Dedifferentiated amniotic fluid mesenchymal stem cell (primary cell): ENCODE measurements around the gene BNC2.
"Not testable (repeated sequence)": the region's sequence is repeated elsewhere in the genome, so short reads cannot be mapped to it uniquely, and the experiment has no call there.

Source experiments
- DNase-seq: peaks from one replicate; pipeline ENCODE4 v3.0.0-alpha.2; 2016; ENCODE audit errors: extremely low spot score

Gene BNC2

DNA sequence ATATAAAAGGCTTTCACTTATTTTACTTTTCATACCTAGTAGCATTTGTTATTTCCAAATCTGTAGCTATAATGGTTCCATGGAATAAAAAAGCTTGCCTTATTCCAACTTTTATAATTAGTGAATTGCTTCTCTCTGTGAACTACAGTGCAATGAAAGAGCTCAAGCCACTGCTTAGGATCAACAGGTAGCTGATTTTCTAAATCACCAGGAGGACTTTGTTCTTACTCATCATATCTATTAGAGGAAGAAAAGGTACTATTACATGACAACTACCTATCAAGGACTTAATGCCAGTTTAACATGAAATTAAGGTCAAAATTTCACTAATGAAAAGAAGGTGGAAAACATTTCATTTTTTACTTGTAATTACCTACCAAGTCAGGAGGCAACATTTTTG is 414.6 kb downstream of the BNC2 start:
- DNase-seq = no peak

DNA sequence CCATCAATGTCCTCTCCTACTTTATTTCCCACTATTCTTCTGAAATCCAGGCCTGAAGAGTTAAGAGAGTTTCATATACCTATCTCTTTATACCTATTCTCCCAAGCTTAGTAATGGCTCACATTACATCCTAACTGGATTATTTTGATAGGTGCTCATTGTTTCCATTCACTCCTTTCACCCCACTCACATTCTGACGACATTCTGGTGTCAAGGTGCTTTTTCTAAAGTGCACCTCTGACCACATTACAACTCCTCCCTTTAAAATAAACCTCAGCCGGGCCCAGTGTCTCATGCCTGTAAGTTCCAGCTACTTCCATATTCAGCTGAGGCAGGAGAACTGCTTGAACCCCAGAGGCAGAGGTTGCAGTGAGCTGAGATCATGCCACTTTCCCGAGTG is 417.1 kb downstream of the BNC2 start:
- DNase-seq = no peak

DNA sequence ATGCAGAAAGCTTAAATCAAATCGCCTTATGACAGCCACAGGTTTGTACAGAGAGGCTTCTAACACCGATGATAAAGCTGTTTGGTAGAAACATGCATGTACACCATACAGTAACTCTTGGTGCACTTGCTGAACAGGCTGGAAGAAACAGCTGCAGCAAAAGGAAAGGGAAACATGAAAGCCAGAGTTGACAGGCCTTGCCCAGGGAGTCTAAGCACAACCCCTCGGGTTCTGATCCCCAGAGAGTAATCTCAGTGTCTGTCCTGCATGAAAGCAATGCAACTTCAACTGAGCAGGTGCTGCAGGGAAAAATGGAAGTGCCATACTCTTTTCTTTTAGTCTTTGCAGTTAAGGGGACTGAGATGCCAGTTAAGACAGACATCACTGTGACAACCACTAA is 419.9 kb downstream of the BNC2 start:
- no peak for DNase-seq

DNA sequence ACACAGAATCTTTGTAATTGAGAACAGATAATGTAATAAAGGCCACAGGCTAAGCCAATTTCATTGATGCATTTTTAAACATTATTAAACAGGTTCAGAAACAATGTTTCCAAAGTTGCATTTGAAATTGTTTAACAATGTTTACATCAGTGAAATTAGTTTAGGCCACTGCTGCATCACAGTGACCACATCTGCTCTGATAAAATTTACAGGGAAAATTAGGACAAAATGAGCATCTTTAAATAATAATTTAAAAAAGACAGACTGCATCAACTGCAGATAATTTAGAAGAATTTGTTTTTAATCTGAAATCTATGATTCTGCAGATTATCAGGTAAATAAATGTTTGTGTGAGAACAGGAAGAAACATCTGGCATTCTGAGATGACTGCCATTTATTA is 420.4 kb downstream of the BNC2 start:
- no peak for DNase-seq

DNA sequence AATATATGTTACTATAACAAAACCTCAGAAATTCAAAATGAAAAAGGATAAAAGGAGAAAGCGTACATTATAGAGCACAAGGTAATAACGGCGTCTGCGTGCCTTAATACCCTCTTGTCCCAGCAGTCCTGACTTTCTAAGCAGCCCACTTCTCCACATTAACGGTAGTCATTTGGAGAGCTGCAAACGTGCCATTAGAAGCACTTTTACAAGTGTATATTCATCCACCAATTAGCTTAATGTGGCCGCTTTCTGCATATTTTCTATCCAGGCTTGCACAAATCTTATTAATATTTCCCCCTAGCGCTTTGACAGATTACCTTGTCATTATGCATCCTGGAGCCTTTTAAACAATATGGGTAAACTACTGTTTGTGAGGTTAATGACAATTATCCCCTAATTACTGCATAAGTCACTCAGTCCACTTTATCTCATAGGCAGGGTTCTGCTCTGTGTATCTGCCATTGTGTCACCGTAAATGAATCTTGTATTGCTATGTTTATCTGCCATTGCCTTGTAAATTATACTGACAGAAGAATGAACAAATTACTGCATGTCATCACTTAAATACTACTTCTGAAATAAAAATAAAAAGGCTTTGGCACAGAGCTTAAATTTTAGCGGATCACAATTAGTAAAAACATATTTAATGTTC is 421.3 kb downstream of the BNC2 start:
- no peak for DNase-seq

DNA sequence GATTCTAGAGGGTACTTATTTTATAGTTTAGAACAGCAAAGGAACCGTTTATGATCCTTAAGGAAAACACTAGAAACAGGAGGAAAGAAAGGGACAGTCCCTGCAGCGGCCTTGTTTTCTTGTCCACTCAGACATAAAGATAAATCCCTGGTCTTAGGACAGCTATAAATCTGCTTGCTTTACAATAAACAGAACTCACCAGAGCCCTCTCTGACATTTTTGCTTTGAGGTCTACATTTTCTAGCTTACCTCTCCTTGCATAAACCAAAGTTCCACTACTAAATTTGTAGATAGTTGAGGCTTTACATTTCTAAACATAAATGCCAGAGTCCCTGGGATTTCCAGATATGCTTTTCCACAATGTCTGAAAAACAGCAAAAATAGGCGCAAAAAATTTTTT is 422.5 kb downstream of the BNC2 start:
- no peak for DNase-seq

DNA sequence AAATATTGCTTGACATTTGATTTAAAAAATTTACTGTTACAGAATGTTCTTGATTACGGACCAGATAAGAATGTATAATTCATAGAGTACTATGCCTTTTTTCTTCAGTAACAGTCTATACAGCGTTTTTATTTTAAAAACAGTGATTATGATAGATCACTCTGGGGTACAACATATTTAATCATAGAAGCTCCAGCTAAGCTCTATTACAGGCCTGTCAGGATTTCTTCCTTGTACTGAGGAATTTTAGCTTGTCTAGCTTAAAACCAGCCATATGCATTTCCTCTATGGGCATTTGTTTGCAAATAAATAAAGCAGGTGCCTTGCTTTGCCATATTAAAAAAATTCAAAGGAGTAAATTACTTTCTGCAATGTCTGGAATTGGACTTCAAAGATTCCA is 423.8 kb downstream of the BNC2 start:
- no peak for DNase-seq

DNA sequence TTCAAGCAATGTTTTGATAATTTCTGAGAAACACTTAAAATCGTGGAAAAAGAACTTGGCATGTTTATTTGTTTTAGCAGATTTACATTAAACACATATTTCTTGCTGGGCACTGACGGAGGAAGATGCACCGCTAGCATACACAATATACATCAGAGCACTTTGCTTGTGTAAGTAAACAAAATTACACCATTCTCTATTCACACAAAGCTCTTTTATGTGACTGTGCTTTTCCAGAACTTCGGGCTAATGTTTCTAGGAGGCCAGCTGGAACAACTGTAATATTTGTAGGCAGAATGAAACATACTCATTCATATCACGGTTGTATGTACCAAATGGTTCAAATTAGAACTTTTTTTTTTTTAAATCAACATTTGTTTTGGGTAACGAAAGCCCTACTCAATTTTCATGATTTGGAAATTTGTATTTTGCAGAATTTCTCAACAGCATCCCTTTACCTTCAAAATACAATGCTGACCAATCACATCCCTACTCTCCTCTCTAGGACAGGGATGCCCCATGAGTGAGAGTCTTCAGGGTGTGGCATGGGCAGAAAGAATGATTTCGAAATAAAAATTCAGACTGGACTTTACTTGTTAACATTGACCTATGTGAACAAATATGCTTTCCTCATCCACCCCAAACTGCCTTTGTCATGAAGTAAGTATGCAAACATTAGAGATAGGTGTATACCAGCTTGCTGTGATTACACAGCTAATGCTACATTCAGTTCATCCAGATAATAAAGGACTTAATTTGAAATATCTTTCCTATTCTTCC is 425.1 kb downstream of the BNC2 start:
- DNase-seq = peak; percentile 37

DNA sequence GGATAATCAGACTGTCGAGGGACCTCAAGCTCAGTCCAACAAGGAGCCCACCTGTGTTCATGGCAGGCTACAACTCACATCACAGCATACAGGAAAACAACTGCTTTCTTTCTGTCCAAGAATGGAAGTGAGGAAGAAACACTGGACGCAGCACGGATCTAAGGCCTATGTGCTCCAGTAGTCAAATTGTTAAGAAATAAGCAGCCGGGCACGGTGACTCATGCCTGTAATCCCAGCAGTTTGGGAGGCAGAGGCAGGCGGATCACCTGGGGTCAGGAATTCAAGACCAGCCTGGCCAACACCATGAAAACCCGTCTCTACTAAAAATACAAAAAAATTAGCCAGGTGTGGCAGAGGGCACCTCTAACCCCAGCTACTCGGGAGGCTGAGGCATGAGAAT is 427.8 kb downstream of the BNC2 start:
- DNase-seq = no peak

DNA sequence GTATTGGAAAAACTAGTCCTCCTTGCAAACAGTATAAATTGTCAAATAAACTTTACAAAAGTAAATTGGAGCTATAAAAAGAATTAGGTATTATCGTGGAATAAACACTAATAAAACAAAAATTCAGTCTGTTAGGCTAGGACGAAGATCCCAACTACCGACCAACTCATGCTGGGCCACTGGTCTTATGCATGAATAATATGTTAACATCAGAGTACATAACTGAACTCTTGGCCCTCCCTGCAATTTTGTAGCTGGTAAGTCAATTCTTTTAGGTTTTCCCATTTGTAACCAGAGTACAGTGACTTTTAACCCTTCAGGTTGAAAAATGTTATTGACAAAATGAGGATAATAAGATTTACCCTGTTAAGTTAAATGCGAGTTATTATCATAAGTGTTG is 428.7 kb downstream of the BNC2 start:
- no peak for DNase-seq

DNA sequence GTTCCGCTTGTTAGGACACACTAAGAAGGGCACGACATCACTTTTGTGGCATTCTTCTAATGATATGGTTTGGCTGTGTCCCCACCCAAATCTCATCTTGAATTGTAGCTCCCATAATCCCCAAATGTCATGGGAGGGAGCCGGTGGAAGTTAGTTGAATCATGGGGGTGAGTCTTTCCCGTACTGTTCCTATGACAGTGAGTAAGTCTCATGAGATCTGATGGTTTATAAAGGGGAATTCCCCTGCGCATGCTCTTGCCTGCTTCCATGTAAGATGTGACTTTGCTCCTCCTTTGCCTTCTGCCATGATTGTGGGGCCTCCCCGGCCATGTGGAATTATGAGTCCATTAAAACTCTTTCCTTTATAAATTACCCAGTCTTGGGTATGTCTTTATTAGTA is 431.6 kb downstream of the BNC2 start:
- not testable (repeated sequence) for DNase-seq

DNA sequence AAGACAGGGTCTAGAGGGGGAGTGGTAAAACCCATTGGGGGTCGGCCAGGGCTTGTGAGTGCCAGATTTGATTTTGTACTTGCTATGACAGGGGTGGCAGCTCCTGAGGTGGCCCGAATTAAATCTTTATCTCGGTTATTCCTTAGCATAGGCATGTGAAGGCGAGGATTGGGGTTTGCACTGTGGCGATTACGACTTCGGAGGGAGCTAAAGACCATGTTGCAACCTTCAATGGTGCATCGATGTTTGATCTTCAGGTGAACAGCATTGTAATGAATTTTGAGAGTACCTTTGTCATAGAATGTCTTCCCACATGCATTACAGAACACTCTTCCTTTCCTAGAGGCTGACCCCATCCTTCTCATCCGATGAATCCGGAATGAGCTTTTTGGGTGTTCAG is 433.9 kb downstream of the BNC2 start:
- DNase-seq = no peak

DNA sequence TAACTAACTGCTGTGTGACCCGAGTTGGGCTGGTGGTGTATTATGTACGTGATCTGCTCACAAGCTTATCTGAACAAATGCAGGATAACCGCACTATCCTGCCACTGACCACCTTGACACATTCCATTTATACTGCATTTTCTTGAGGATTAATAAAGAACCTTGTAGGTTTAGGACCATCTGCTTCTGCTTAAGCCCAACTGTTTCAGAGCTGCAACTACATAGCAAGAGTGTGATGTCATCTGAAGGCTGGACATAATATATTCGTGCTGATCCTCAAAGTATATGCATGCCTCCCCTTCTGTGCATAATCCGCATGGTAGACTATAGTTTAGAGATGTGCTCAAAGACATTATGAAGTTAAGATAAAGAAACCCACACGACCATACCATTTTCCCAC is 435.9 kb downstream of the BNC2 start:
- peak; percentile 45 for DNase-seq

DNA sequence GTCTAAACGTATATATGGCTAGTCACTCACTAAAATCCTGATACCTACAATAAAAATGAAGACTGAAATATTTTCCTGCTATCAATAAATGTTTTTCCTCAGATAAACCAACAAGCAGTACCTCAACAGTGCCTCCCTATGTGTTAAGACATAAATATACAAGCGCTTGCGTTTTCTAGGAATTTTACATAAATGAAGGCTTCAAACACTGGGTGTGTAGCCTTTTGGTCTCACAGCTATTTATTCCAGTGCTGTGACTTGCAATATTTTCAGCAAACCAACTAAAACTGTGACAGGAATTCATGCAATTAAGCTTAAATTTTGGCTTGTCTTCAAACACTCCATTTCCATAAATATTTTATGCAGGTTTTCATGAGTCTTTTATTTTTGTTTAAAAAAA is 437.0 kb downstream of the BNC2 start:
- no peak for DNase-seq

DNA sequence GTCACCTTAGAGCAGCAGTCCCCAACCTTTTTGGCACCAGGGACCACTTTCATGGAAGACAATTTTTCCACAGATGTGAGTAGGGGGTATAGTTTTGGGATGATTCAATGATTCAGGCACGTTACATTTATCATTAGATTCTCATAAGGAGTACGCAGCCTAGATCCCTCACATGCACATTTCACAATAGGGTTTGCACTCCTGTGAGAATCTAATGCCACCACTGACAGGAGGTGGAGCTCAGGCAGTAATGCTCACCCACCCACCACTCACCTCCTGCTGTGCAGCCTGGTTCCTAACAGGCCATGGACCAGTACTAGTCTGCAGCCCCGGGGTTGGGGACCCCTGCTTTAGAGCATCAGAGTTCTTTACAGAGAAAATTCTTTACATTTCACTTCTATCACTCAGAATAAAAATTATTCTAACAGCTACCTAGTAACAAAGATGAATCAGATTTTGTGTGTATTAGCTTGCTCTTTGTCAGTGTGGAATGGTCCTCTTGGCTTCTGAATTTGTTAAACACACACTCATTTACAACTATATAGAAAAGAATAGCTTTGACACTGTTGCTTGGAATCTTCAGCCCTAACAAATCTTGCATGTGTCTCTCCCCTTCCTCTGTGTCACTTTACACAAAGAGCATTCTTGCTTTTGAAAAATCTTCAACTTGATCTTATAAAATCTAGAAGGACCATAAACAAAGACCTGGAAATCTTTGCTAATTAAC is 438.6 kb downstream of the BNC2 start:
- no peak for DNase-seq

DNA sequence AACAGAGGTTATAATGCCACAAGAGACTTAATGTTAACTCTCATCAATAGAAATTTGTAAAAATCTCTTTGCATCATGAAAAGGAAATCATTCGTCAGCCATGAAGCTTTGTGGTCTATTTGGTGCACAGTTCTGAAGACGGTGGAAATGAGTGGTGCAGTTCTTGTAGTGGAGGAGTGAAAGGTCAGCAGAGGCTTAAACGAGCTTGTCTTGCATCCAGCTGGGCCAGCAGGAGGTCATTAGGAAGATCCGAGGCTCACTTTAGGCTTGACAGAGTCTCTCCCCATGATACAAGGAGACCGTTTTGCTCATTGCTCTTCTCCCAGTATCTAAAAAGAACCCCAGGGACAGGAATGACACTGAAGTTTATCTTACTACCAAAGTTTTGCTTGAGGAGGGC is 440.8 kb downstream of the BNC2 start:
- DNase-seq = no peak

DNA sequence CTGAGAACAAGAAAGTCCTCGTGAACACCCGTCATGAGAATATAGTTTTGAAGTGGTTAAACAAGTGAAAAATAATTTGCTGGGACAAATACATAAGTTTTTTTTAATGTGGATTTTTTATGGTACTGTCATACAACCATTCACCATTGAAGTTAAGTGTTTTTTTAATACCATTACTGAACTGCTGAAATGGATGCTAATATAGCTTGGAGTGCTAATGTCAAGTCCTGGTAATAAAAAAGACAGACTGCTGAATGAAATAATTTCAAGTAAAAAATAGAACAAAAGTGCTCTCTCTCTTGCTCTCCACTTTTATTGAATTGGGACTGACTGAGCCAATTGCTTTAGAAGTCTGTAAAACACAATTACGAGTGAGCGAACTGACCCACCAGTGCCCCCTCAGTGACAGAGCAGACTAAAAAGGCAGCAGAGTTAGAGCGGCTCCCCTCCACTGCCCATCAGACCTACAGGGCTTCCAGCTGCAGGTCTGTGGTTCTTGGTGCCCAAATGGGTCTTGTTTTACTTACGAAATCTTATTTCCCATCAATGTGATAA is 442.5 kb downstream of the BNC2 start:
- DNase-seq = no peak

DNA sequence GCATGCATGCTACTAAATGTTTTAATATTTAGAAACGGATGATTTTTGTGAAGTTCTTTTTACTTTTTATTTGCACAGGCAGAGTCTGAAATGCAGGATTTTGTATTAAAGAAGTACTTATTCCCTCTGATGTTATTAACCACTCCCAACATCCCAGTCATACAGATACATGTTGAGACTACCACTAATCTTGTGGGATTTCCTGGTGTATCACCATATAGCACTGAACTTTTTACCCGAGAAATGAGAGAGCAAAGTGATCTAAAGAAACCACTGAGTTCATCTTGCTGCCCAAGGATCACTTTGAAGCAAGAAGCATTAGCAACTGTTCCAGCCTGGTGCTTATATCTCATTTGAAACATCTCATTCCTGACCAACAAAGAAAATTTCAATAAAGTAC is 443.8 kb downstream of the BNC2 start:
- no peak for DNase-seq

DNA sequence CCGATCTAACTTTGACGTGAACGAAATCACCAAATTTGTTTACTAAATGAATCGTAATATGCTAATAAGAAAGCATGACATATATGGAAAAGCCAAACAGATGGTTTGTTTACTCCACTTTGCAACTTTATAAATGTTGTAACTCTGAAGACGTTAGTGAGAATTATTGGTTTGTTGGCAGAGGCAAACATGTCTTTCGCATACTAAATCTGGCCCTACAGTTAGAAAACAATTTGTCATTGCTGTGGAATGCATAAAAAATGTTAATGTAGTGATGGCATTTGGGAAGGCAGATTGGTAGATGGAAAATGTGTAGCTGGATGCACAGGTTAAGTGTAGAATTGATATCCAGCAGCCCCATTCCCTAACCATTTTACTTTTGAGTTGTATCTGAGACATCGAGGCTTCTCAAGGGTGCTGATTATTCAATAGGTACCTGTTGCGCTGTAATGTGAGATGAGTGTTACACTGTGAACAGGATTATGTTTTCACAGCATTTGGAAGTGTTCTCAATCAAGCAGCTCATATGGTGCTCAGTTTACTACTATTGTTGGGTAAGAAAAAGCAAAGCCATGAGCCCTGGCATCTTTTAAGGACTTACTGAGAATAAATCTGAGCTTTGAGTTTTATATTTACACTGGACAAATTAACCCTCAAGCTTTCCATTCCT is 444.8 kb downstream of the BNC2 start:
- peak; percentile 62 for DNase-seq

DNA sequence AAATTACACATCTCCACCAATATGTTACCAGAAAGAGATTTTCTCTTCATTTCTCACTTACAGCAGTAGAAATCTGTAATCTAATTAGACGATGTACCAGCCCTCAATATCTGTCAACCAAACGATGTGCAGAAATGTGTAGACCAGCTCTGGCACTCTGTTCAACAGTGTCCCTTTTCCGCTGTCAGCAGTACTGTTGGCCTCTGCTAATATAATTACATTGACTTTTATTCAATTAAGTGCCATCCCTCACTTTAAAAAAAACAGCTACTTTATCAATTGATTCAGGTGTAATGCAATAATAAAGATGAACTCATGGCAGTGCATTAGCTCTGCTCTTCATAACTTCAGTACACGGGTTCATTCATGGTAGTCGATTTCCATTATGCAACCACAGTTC is 448.4 kb downstream of the BNC2 start:
- DNase-seq = no peak

DNA sequence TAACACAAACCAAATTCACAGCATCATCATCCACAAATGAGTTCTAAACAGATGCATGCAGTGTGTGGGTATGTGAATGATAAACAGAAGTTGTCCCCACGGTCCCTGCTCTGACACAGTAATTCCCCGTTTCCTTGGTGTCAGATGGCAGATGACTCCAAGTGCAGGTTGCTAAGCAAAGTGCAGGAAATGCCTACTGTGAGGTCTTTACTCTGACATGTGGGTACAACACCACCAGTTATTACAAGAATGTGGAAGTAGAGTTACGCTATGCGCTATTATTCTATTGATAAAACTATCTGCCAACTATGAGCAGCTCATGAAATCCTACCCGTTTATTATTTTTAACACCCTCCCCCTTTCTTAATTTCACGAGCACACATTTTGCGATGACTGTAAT is 448.9 kb downstream of the BNC2 start:
- no peak for DNase-seq

DNA sequence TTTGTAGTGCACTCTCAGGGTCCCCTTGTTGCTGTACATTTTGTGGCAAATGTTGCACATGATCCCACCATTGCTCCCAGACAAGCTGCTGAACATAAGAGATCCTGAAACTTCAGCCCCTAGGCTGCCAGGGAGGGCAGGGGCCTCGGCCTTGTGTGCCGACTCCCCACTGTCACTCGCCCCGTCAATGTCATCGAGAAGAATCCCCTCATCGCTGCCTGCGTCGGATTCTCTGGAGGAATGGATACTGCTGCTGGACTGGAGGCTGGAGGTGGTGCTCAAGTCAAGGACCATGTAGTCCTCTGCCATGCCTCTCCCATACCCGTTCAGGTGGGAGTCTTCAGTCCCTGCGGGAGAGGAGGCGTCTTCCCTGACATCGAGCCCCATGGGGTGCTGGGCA is 451.3 kb downstream of the BNC2 start:
- no peak for DNase-seq
